K562 (cell line): ENCODE measurements around the gene CLCN1.
A peak's percentile ranks its signal among the peaks of the same experiment; 100 is the strongest.

ENCODE experiments used
- CTCF ChIP-seq, 3 experiments: IDR thresholded peaks in 2 of 3; conservative IDR thresholded peaks in 1 of 3; 2 replicates each; pipeline ENCODE4 v1.5.1; 2011 to 2012; ENCODE audit warnings: low read length in 3 of 3, mild to moderate bottlenecking in 3 of 3, control low read depth in 2 of 3, improper control_type of control experiment in 1 of 3, inconsistent platforms in 1 of 3, low read depth in 1 of 3, mixed read lengths in 1 of 3, moderate library complexity in 1 of 3; ENCODE audit not compliant: insufficient read depth in 2 of 3
- ZBTB40 ChIP-seq, 2 experiments: fragments of 450-650 bp in 1 of 2; sonication (generic) in 1 of 2; formaldehyde crosslinking in 1 of 2; IDR thresholded peaks; 2 replicates each; pipeline versions ENCODE4 v1.7.1 to v1.9.0; 2016 to 2022; ENCODE audit warnings: inconsistent platforms in 1 of 2, mild to moderate bottlenecking in 1 of 2, missing genetic modification reagents in 1 of 2
- TF ChIP-seq, protein P1 (sequence below): fragments of 250-450 bp; sonication (Bioruptor Pico); IDR thresholded peaks from 2 replicates; pipeline ENCODE4 v1.8.0; 2022; ENCODE audit warnings: moderate library complexity, mild to moderate bottlenecking, inconsistent platforms

GRCh38 chr7:143372070-143372469 is 56.2 kb downstream of the CLCN1 start:
- TF ChIP-seq ZBTB40 (IDR thresholded peaks at IDR 0.05) (no peak), ZBTB40 (CRISPR knock-in tag; IDR thresholded peaks at IDR 0.05) (no peak), CTCF (IDR thresholded peaks at IDR 0.05 in 2 of 3, conservative IDR thresholded peaks at IDR 0.05 in 1 of 3; ENCODE audit: insufficient read depth in 2 of 3, low read depth in 1 of 3, low read length in 3 of 3) (peak in 2 of 3 experiments; percentile 10 to 27; a peak in 1 of 6 replicates)
- TF ChIP-seq, protein P1, sequence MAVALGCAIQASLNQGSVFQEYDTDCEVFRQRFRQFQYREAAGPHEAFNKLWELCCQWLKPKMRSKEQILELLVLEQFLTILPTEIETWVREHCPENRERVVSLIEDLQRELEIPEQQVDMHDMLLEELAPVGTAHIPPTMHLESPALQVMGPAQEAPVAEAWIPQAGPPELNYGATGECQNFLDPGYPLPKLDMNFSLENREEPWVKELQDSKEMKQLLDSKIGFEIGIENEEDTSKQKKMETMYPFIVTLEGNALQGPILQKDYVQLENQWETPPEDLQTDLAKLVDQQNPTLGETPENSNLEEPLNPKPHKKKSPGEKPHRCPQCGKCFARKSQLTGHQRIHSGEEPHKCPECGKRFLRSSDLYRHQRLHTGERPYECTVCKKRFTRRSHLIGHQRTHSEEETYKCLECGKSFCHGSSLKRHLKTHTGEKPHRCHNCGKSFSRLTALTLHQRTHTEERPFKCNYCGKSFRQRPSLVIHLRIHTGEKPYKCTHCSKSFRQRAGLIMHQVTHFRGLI (CRISPR knock-in tag), result no peak
